Putamen (tissue), 1 donor: ENCODE measurements around the gene GPR146.

Source experiments
- DNase-seq: peaks from one replicate; pipeline ENCODE4 v3.0.0-alpha.2; 2016; ENCODE audit warnings: low spot score

The GPR146 gene

GRCh38 chr7:1043552-1044188, 676 bp upstream of the GPR146 start:
- no peak for DNase-seq

- DNase-seq = no peak
Measured at GRCh38 chr7:1045069-1046063, 1.0 kb downstream of the GPR146 start.

GRCh38 chr7:1046722-1047679, 2.7 kb downstream of the GPR146 start:
- no peak for DNase-seq

GRCh38 chr7:1049006-1049741, 4.8 kb downstream of the GPR146 start:
- no peak for DNase-seq

- no peak for DNase-seq
Measured at GRCh38 chr7:1049801-1050200, 5.5 kb downstream of the GPR146 start.

GRCh38 chr7:1050254-1050906, 6.0 kb downstream of the GPR146 start:
- no peak for DNase-seq

- DNase-seq = no peak
Measured at GRCh38 chr7:1050956-1051690, 6.8 kb downstream of the GPR146 start.

GRCh38 chr7:1052031-1052818, 7.9 kb downstream of the GPR146 start:
- DNase-seq = no peak

GRCh38 chr7:1053002-1053411, 8.7 kb downstream of the GPR146 start:
- DNase-seq = no peak

- DNase-seq = no peak
Measured at GRCh38 chr7:1053816-1054370, 9.5 kb downstream of the GPR146 start.

GRCh38 chr7:1054438-1054837, 10.1 kb downstream of the GPR146 start:
- DNase-seq = peak; percentile 69

GRCh38 chr7:1054861-1055450, 10.6 kb downstream of the GPR146 start:
- DNase-seq = peak; percentile 64

- DNase-seq = no peak
Measured at GRCh38 chr7:1055491-1055955, 11.2 kb downstream of the GPR146 start.

GRCh38 chr7:1055956-1056784, 11.8 kb downstream of the GPR146 start:
- no peak for DNase-seq

GRCh38 chr7:1056785-1057410, 12.6 kb downstream of the GPR146 start:
- DNase-seq = no peak

- DNase-seq = no peak
Measured at GRCh38 chr7:1057416-1058291, 13.3 kb downstream of the GPR146 start.
